Peyer's patch (tissue), 4 donors: ENCODE data around the gene MPDZ. TPM values are rescaled to one million over a fixed set of nuclear protein-coding genes. Genes with fewer than 3 reads are reported as not detected.

Experiments
- DNase-seq, 3 donors: peaks; one replicate each; pipeline ENCODE4 v3.0.0-alpha.2; 2017 to 2019
- H3K27ac ChIP-seq, 4 donors: fragments of 200-600 bp; sonication (generic); one replicate each; pipeline ENCODE4 v1.5.1; 2016 to 2019
- H3K27me3 ChIP-seq, 2 donors: fragments of 200-600 bp; sonication (generic); one replicate each; pipeline ENCODE4 v1.5.1; 2019
- H3K36me3 ChIP-seq, 3 donors: fragments of 200-600 bp; sonication (generic); one replicate each; pipeline ENCODE4 v1.5.1; 2016 to 2019
- H3K4me1 ChIP-seq, 4 donors: fragments of 200-600 bp; sonication (generic); one replicate each; pipeline ENCODE4 v1.5.1; 2016 to 2019
- H3K4me3 ChIP-seq, 4 donors: fragments of 200-600 bp; sonication (generic); 1 replicate in 3 of 4; 2 replicates in 1 of 4; pipeline ENCODE4 v1.5.1; 2016 to 2019; ENCODE audit warnings: mild to moderate bottlenecking in 1 of 4
- H3K9me3 ChIP-seq, 4 donors: fragments of 200-600 bp; sonication (generic); one replicate each; pipeline ENCODE4 v1.5.1; 2016 to 2019; ENCODE audit warnings: mild to moderate bottlenecking in 1 of 4
- POLR2A ChIP-seq, 2 donors: fragments of 450-650 bp; IDR thresholded peaks; one replicate each; pipeline ENCODE4 v1.5.1; 2017; ENCODE audit warnings: antibody characterized with exemption in 2 of 2, mild to moderate bottlenecking in 2 of 2, moderate library complexity in 2 of 2
- total RNA-seq, 4 donors: library from RNA; depleted of rRNA; stranded (reverse); fragments of >200 nt; gene quantifications; one replicate each; pipeline ENCODE4 v1.1.0, GENCODE V29; 2016
- TF ChIP-seq, protein P1 (sequence below), 6 experiments: fragments of 450-650 bp in 4 of 6; fragments of 200-600 bp in 2 of 6; sonication (generic) in 1 of 6; IDR thresholded peaks; one replicate each; pipeline ENCODE4 v1.5.1; 2017 to 2019; ENCODE audit warnings: antibody characterized with exemption in 6 of 6, mild to moderate bottlenecking in 3 of 6, moderate library complexity in 1 of 6

The MPDZ gene
- total RNA-seq, 4 donors from 2014 or later = 4.6 to 34.7 (median 10.8) TPM

DNA sequence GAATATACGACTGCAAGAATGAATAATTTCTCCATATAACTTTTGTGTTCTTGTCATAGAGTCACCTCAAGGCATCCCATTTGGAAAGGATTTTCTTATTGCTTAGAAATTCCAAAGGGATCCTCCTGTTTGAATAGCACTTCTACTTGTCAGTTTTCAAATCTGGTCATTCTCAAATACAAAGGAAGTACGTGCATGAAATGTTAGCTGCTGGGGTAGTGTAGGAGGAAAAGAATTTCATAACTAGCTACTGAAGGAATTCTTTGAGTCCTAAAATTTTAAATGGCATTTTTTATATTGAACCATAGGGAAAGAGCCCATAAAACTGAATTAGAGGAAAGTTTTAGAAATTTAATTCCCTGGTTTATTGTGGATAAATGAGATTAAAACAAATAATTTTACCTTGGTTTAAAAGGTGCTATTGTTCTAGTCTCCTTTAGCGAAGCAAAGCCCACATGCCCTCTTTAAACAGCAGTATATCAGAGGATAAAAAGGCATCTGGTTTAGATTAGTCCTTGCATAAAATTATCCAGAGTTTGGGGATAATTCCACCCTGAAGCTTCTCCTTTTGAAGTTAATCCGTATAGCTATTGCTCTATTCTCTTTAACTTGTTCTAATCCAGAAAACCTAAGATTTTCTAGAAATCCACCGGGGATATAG is 2.0 kb upstream of the MPDZ start:
- no peak for DNase-seq
- H3K27me3 ChIP-seq = no peaks in the 10 kb centered on the region
- H3K9me3 ChIP-seq = no peaks in the 10 kb centered on the region
- H3K36me3 ChIP-seq = no peaks in the 10 kb centered on the region
- H3K4me1 ChIP-seq = no peaks in the 10 kb centered on the region
- TF ChIP-seq, protein P1, sequence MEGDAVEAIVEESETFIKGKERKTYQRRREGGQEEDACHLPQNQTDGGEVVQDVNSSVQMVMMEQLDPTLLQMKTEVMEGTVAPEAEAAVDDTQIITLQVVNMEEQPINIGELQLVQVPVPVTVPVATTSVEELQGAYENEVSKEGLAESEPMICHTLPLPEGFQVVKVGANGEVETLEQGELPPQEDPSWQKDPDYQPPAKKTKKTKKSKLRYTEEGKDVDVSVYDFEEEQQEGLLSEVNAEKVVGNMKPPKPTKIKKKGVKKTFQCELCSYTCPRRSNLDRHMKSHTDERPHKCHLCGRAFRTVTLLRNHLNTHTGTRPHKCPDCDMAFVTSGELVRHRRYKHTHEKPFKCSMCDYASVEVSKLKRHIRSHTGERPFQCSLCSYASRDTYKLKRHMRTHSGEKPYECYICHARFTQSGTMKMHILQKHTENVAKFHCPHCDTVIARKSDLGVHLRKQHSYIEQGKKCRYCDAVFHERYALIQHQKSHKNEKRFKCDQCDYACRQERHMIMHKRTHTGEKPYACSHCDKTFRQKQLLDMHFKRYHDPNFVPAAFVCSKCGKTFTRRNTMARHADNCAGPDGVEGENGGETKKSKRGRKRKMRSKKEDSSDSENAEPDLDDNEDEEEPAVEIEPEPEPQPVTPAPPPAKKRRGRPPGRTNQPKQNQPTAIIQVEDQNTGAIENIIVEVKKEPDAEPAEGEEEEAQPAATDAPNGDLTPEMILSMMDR (IDR thresholded peaks at IDR 0.05) = no peak
- no peak for TF ChIP-seq POLR2A (IDR thresholded peaks at IDR 0.05)
- H3K27ac ChIP-seq = no peak overlapping the region
- no peak overlapping the region for H3K4me3 ChIP-seq

DNA sequence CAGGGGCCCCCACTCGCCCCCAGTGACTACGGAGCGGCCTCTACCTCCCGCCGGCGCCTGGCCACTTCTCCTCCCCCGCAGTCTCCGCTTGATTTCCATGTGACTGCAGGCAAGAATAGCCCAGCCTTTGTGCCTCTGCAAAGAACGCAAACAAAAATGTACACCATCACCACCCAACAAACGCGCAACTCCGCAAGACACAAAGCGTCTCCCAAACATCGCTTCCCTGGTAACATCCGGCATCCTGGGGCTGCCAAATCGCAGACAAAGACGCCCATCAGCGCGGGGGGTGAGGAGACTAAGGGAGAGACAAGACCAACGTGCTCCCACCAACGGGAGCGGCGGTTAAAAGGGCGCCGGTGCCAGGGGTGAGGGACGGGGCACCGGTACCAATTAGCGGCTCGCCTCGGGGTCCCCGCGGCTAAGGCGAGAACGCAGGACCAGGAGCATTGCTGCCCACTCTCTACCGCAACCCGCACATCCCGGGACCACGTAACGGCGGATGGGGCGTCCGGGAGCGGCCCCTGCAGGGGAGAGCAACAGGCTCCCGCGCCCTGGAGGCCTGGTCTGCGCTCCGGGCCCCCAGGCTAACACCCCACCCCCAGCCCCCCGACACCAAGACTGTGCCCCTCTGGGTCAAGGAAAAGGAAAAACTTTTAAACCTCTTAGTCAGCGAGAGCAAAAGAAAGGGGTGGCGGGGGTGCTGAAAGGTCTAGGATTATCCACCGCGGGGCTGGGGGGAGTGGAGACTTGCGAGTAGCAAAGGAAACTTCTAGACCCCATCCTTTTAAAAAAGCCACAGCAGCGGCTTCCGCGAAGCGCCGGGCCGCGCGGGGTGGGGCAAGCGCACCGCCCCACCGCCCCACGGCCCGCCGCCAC is 885 bp downstream of the MPDZ start:
- Histone ChIP-seq H3K27ac (peak overlapping the region; percentile 52 to 92 (median 68)), H3K4me3 (peak overlapping the region; percentile 29 to 64 (median 48)), H3K36me3 (no peaks in the 10 kb centered on the region), H3K27me3 (no peaks in the 10 kb centered on the region), H3K4me1 (peaks cover 0 to 4% (median 0%) of the 10 kb centered on the region in 4 donors), H3K9me3 (no peaks in the 10 kb centered on the region)
- DNase-seq = peak in 2 of 3 donors; percentile 51 to 54
- TF ChIP-seq, protein P1 (IDR thresholded peaks at IDR 0.05) = no peak
- no peak for TF ChIP-seq POLR2A (IDR thresholded peaks at IDR 0.05)

- H3K27me3 ChIP-seq = no peaks in the 10 kb centered on the region
- TF ChIP-seq POLR2A (IDR thresholded peaks at IDR 0.05) = no peak
- TF ChIP-seq, protein P1 (IDR thresholded peaks at IDR 0.05) = no peak
- no peak for DNase-seq
- peaks cover 0 to 4% (median 0%) of the 10 kb centered on the region in 4 donors for H3K4me1 ChIP-seq
- H3K9me3 ChIP-seq = no peaks in the 10 kb centered on the region
- H3K27ac ChIP-seq = peak overlapping the region in 2 of 4 donors; percentile 79 to 92
- H3K36me3 ChIP-seq = no peaks in the 10 kb centered on the region
- peak overlapping the region; percentile 29 to 64 (median 48) for H3K4me3 ChIP-seq
These were observed 1.5 kb downstream of the MPDZ start for GRCh38 chr9:13278023-13278367.

- Histone ChIP-seq H3K9me3 (no peaks in the 10 kb centered on the region), H3K4me3 (no peak overlapping the region), H3K4me1 (peaks cover 0 to 4% (median 0%) of the 10 kb centered on the region in 4 donors), H3K27me3 (no peaks in the 10 kb centered on the region), H3K27ac (no peak overlapping the region), H3K36me3 (no peaks in the 10 kb centered on the region)
- no peak for DNase-seq
- no peak for TF ChIP-seq POLR2A (IDR thresholded peaks at IDR 0.05)
- TF ChIP-seq, protein P1 (IDR thresholded peaks at IDR 0.05) = no peak
These were observed 4.4 kb downstream of the MPDZ start for GRCh38 chr9:13274886-13275641.

- no peak for DNase-seq
- Histone ChIP-seq H3K4me3 (no peak overlapping the region), H3K27me3 (no peaks in the 10 kb centered on the region), H3K27ac (no peak overlapping the region), H3K4me1 (peaks cover 0 to 4% (median 0%) of the 10 kb centered on the region in 4 donors), H3K9me3 (no peaks in the 10 kb centered on the region), H3K36me3 (no peaks in the 10 kb centered on the region)
- TF ChIP-seq POLR2A (IDR thresholded peaks at IDR 0.05) = no peak
- TF ChIP-seq, protein P1 (IDR thresholded peaks at IDR 0.05) = no peak
These were observed 8.8 kb downstream of the MPDZ start for GRCh38 chr9:13270734-13271133.
